H9 (cell line): ENCODE results near the gene ZCWPW2. TPM values are rescaled to one million over a fixed set of nuclear protein-coding genes. Genes with fewer than 3 reads are reported as not detected.

Experiments used
- DNase-seq: peaks from one replicate; pipeline ENCODE4 v3.0.0-alpha.2; 2017
- H2AFZ ChIP-seq: one replicate; pipeline ENCODE4 v1.6.1; 2013; ENCODE audit warnings: mild to moderate bottlenecking, low read length, control low read depth, moderate library complexity
- H2AK5ac ChIP-seq: 2 replicates; pipeline ENCODE4 v1.6.1; 2013; ENCODE audit warnings: low read length, control low read depth, mixed read lengths; ENCODE audit not compliant: insufficient read length
- H2BK120ac ChIP-seq: one replicate; pipeline ENCODE4 v1.6.1; 2013; ENCODE audit warnings: low read depth, mild to moderate bottlenecking, low read length, control low read depth, inconsistent platforms; ENCODE audit not compliant: poor library complexity, severe bottlenecking
- H2BK12ac ChIP-seq: 2 replicates; pipeline ENCODE4 v1.6.1; 2013; ENCODE audit warnings: low read length, control low read depth, mixed read lengths, low read depth; ENCODE audit not compliant: insufficient read length
- H2BK15ac ChIP-seq: 2 replicates; pipeline ENCODE4 v1.6.1; 2013; ENCODE audit warnings: low read depth, low read length, control low read depth
- H2BK20ac ChIP-seq: one replicate; pipeline ENCODE4 v1.6.1; 2013; ENCODE audit warnings: low read depth, mild to moderate bottlenecking, low read length, control low read depth, inconsistent platforms; ENCODE audit not compliant: poor library complexity, severe bottlenecking
- H2BK5ac ChIP-seq: 2 replicates; pipeline ENCODE4 v1.6.1; 2013; ENCODE audit warnings: low read length, control low read depth, mixed read lengths; ENCODE audit not compliant: insufficient read length
- H3K14ac ChIP-seq: 2 replicates; pipeline ENCODE4 v1.6.1; 2013; ENCODE audit warnings: low read length, control low read depth; ENCODE audit not compliant: insufficient read depth
- H3K18ac ChIP-seq: 2 replicates; pipeline ENCODE4 v1.6.1; 2013; ENCODE audit warnings: low read depth, mild to moderate bottlenecking, mixed read lengths, low read length, control low read depth; ENCODE audit not compliant: insufficient read length
- H3K23ac ChIP-seq: 2 replicates; pipeline ENCODE4 v1.6.1; 2013; ENCODE audit warnings: low read length, control low read depth, mixed read lengths, low read depth; ENCODE audit not compliant: insufficient read length
- H3K23me2 ChIP-seq: 2 replicates; pipeline ENCODE4 v1.6.1; 2013; ENCODE audit warnings: low read depth, mild to moderate bottlenecking, mixed read lengths, low read length, control low read depth; ENCODE audit not compliant: insufficient read length, poor library complexity, severe bottlenecking
- H3K27ac ChIP-seq: 2 replicates; pipeline ENCODE4 v1.5.1; 2013; ENCODE audit warnings: low read length, control low read depth, mixed read lengths, low read depth; ENCODE audit not compliant: insufficient read length
- H3K27me3 ChIP-seq: 2 replicates; pipeline ENCODE4 v1.6.1; 2013; ENCODE audit warnings: low read length, control low read depth, inconsistent platforms; ENCODE audit not compliant: insufficient read depth
- H3K4ac ChIP-seq: 2 replicates; pipeline ENCODE4 v1.6.1; 2013; ENCODE audit warnings: low read depth, mild to moderate bottlenecking, control low read depth, inconsistent platforms, low read length, moderate library complexity
- H3K4me1 ChIP-seq: 2 replicates; pipeline ENCODE4 v1.6.1; 2013; ENCODE audit warnings: low read length, control low read depth, inconsistent platforms; ENCODE audit not compliant: insufficient read depth
- H3K4me2 ChIP-seq: 2 replicates; pipeline ENCODE4 v1.6.1; 2013; ENCODE audit warnings: low read length, control low read depth, mixed read lengths; ENCODE audit not compliant: insufficient read length, insufficient read depth
- H3K56ac ChIP-seq: 2 replicates; pipeline ENCODE4 v1.6.1; 2013; ENCODE audit warnings: low read depth, mild to moderate bottlenecking, mixed read lengths, low read length, control low read depth; ENCODE audit not compliant: insufficient read length
- H3K79me1 ChIP-seq: 2 replicates; pipeline ENCODE4 v1.6.1; 2013; ENCODE audit warnings: low read depth, mild to moderate bottlenecking, moderate library complexity, low read length, control low read depth, inconsistent platforms; ENCODE audit not compliant: insufficient read depth, poor library complexity, severe bottlenecking
- H3K79me2 ChIP-seq: 2 replicates; pipeline ENCODE4 v1.6.1; 2013; ENCODE audit warnings: low read length, control low read depth, inconsistent platforms; ENCODE audit not compliant: insufficient read depth
- H3K9ac ChIP-seq: 2 replicates; pipeline ENCODE4 v1.6.1; 2013; ENCODE audit warnings: low read length, control low read depth, mixed read lengths; ENCODE audit not compliant: insufficient read length; ENCODE audit errors: extremely low read depth
- H3K9me3 ChIP-seq: one replicate; pipeline ENCODE4 v1.6.1; 2013; ENCODE audit warnings: low read depth, low read length, inconsistent platforms; ENCODE audit not compliant: control insufficient read depth
- H3T11ph ChIP-seq: one replicate; pipeline ENCODE4 v1.6.1; 2013; ENCODE audit warnings: mild to moderate bottlenecking, low read length, control low read depth, inconsistent platforms
- H4K20me1 ChIP-seq: one replicate; pipeline ENCODE4 v1.6.1; 2013; ENCODE audit not compliant: control insufficient read depth, insufficient read length, insufficient read depth
- H4K5ac ChIP-seq: 2 replicates; pipeline ENCODE4 v1.6.1; 2013; ENCODE audit warnings: low read depth, mild to moderate bottlenecking, mixed read lengths, low read length, control low read depth; ENCODE audit not compliant: insufficient read length
- H4K8ac ChIP-seq: replicated peaks from 2 replicates; pipeline ENCODE4 v1.6.1; 2013; ENCODE audit warnings: low read length, control low read depth, mixed read lengths, low read depth; ENCODE audit not compliant: insufficient read length
- H4K91ac ChIP-seq: 2 replicates; pipeline ENCODE4 v1.6.1; 2013; ENCODE audit warnings: low read depth, mild to moderate bottlenecking, moderate library complexity, mixed read lengths, low read length, control low read depth; ENCODE audit not compliant: insufficient read length
- H3K27ac Mint-ChIP-seq, 3 experiments: 2 replicates in 2 of 3; 3 replicates in 1 of 3; pipeline ENCODE4 v1.8.0; 2020 to 2021; ENCODE audit warnings: mixed read lengths in 3 of 3, mild to moderate bottlenecking in 1 of 3, moderate library complexity in 1 of 3
- H3K27me3 Mint-ChIP-seq: 2 replicates; pipeline ENCODE4 v1.8.0; 2021; ENCODE audit warnings: low read depth, mild to moderate bottlenecking, moderate library complexity, mixed read lengths
- H3K36me3 Mint-ChIP-seq, 3 experiments: 2 replicates in 2 of 3; 3 replicates in 1 of 3; pipeline ENCODE4 v1.8.0; 2020 to 2021; ENCODE audit warnings: low read depth in 3 of 3, mixed read lengths in 3 of 3; ENCODE audit not compliant: insufficient read depth in 1 of 3
- H3K4me1 Mint-ChIP-seq, 2 experiments: 2 replicates each; pipeline ENCODE4 v1.8.0; 2020; ENCODE audit warnings: mixed read lengths in 2 of 2
- H3K4me3 Mint-ChIP-seq, 2 experiments: 2 replicates in 1 of 2; 3 replicates in 1 of 2; pipeline ENCODE4 v1.8.0; 2020 to 2021; ENCODE audit warnings: mild to moderate bottlenecking in 2 of 2, mixed read lengths in 2 of 2, moderate library complexity in 1 of 2
- H3K9me3 Mint-ChIP-seq, 2 experiments: 2 replicates in 1 of 2; 3 replicates in 1 of 2; pipeline ENCODE4 v1.8.0; 2020; ENCODE audit warnings: mild to moderate bottlenecking in 2 of 2, mixed read lengths in 2 of 2, moderate library complexity in 1 of 2
- WGBS: extraction: QIAGEN DNeasy Blood & Tissue Kit; methylation state at CpG from one replicate; pipeline ENCODE4 v1.1.7; 2013; ENCODE audit warnings: missing lambda C conversion rate, low lambda C conversion rate, mixed read lengths; ENCODE audit not compliant: insufficient read length; ENCODE audit errors: extremely low coverage; 5-methylcytosine and 5-hydroxymethylcytosine counted together
- total RNA-seq: library from RNA; stranded (reverse); gene quantifications from 2 replicates; pipeline ENCODE4 v1.2.1, GENCODE V29; 2021
- TF ChIP-seq, protein P1 (sequence below): fragments of 200-600 bp; sonication (generic); conservative IDR thresholded peaks from 3 replicates; pipeline ENCODE4 v1.8.0; 2021; ENCODE audit warnings: antibody characterized with exemption, mild to moderate bottlenecking

ZCWPW2 gene
- total RNA-seq, 1 experiment from 2014 or later: 0.35 TPM

GRCh38 chr3:28315711-28316110 is 32.8 kb upstream of the ZCWPW2 start:
- no peak overlapping the region for H4K5ac ChIP-seq
- H3K56ac ChIP-seq: no peak overlapping the region
- H2BK12ac ChIP-seq: no peak overlapping the region
- H3K4me2 ChIP-seq: no peak overlapping the region
- H4K8ac ChIP-seq: no peak overlapping the region
- H3K4me1 ChIP-seq: no peaks in the 10 kb centered on the region
- no peak overlapping the region for H2AK5ac ChIP-seq
- H3K18ac ChIP-seq: no peak overlapping the region
- H2AFZ ChIP-seq: no peak overlapping the region
- no peak overlapping the region for H4K91ac ChIP-seq
- H3K27me3 ChIP-seq: no peaks in the 10 kb centered on the region
- Mint-ChIP-seq H3K36me3 (peaks cover 0 to 12% (median 4%) of the 10 kb centered on the region in 3 experiments; a peak in 3 of 7 replicates), H3K27me3 (no peaks in the 10 kb centered on the region), H3K27ac (no peak overlapping the region), H3K9me3 (no peaks in the 10 kb centered on the region), H3K4me3 (no peak overlapping the region), H3K4me1 (peaks cover under 1% of the 10 kb centered on the region in 2 experiments; a peak in 2 of 4 replicates)
- no peak overlapping the region for H3T11ph ChIP-seq
- no peak overlapping the region for H2BK5ac ChIP-seq
- H3K14ac ChIP-seq: no peak overlapping the region
- no peak overlapping the region for H3K23ac ChIP-seq
- TF ChIP-seq, protein P1, sequence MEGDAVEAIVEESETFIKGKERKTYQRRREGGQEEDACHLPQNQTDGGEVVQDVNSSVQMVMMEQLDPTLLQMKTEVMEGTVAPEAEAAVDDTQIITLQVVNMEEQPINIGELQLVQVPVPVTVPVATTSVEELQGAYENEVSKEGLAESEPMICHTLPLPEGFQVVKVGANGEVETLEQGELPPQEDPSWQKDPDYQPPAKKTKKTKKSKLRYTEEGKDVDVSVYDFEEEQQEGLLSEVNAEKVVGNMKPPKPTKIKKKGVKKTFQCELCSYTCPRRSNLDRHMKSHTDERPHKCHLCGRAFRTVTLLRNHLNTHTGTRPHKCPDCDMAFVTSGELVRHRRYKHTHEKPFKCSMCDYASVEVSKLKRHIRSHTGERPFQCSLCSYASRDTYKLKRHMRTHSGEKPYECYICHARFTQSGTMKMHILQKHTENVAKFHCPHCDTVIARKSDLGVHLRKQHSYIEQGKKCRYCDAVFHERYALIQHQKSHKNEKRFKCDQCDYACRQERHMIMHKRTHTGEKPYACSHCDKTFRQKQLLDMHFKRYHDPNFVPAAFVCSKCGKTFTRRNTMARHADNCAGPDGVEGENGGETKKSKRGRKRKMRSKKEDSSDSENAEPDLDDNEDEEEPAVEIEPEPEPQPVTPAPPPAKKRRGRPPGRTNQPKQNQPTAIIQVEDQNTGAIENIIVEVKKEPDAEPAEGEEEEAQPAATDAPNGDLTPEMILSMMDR: no peak
- H2BK120ac ChIP-seq: no peak overlapping the region
- H4K20me1 ChIP-seq: no peaks in the 10 kb centered on the region
- no peak for DNase-seq
- WGBS: no CpG with 5 or more reads among the region's 1 CpG
- no peaks in the 10 kb centered on the region for H3K79me2 ChIP-seq
- H3K9me3 ChIP-seq: no peaks in the 10 kb centered on the region
- no peak overlapping the region for H3K9ac ChIP-seq
- no peak overlapping the region for H2BK20ac ChIP-seq
- no peak overlapping the region for H3K4ac ChIP-seq
- H2BK15ac ChIP-seq: no peak overlapping the region
- H3K23me2 ChIP-seq: no peaks in the 10 kb centered on the region
- no peak overlapping the region for H3K27ac ChIP-seq
- no peaks in the 10 kb centered on the region for H3K79me1 ChIP-seq
